HG03439 (cell line): ENCODE results near the gene NHP2.

ENCODE experiments used
- ATAC-seq: cut with Tn5 transposase; IDR thresholded peaks from one replicate; pipeline ENCODE4 v1.9.1; 2021; ENCODE audit warnings: mild to moderate bottlenecking, moderate library complexity; ENCODE audit not compliant: unreplicated experiment

NHP2 gene

DNA sequence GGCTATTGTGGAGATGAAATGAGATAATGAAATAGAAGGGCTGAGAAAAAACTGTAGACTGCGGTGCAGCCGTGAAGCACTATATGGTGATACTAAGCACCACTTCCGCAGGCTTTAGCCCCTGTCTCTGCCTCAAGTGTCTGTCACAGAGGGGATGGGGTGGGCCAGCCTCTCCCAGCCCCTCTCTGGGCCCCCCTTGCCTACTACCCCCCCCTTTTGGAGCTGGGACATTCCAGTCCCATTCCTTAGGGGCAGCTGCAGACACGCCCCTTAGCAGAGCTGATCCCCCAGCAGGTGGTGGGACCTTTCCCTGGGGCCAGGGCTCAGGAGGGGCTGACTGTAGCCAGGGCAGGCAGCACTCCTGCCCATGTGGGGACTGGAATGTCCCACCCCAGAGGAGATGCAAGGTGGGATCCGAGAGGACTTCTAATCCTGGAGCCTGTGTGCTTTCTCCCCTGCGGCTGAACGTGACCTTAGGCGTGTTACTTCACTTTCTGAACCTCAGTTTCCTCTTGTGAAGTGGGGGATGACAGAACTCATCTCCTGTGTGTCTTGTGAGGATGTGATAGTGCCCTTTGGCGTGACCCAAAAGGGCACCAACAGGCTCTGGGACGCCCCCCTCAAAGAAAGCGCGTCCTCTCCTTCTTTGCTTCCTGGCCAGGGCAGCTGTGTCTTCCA is 38.4 kb downstream of the NHP2 start:
- no peak for ATAC-seq

DNA sequence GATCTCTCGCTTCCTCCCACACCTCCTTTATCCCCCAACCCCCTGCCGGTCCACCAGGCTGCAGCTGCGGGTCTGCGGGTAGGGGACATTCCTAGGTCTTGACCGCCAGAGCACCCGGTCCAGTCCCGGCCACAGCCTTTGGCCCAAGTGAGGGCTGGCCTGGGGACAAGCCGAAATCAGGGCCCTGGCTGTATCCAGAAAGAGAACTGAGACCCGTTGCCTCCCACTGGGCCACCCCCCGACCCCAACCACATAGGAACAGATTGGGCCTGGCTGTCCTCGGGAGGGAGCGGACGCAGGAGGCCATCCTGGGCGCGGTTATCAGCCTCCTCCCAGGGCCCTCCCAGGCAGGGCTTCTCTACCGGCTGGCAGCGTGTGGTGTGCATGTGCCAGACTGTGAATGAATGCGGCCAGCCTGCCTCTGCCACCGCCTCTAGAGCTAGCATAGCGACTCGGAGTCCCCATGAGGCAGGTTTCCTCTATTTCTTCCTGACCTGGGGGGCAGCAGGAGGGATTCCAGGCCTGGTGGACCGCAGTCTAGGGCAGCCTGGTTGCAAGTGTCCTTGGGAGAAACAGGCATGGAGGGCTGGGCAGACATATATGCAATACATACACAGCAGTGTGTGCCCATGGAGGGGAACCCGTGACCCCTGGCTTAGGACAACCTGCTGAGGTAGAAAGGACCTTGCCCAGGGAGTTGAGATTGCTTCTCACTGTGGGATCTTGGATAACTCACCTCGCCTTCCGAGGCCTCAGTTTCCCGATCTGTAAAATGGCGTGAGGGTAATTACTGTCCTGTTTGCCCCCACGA is 39.2 kb downstream of the NHP2 start:
- no peak for ATAC-seq

DNA sequence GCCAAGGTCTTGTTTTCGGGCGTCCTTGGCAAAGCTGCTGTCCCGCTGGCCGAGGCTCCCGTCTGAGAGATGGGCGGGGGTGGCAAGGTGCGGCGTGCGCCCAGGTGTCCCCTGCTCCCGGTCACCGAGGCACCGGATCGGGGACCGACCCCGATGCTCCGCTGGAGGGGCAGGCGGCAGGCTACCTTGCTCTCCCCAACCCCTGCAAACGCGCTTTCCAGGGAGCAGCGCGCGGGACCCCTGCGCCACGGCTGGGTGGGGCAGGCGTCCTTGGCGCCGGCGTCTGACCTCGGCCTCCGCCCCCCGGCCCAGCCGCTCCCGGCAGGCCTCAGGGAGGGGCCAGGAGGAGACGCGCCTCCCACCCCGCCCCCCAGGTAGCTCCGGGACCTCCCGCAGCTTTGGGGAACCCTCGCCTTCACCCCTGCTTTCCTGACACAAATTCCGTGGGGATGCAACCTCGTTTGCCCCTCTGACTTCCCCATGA is 39.8 kb downstream of the NHP2 start:
- ATAC-seq, result no peak

DNA sequence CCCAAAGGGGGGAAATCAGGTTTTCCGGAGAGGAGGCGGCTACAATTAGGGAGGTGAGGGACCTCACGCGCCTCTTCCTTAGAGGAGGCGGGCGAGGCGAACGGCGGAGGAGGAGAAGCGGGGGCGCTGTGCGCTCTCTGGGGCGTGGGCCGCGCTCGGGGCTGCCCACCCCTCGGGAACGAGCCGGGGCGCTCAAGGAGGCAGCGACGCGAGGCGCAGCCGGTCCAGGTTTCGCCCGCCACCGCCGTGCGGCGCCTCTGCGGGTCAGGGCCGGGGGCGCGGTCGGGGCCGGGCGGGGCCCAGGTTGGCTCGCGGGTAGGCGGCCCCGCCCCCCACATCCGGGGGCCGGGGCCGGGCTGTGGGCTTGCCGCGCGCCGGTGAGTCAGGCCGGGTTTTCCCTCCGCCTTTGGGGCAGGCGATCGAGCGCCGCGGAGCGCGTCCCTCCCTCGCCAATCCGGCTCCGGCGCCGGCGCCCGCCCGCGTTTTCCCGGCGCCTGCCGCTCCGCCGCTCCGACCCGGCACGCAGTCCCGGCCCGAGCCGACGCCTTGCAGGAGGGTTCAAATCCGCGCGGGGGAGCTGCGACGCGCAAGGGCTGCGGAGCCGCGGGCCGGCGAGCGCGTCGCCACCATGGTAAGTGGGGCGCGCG is 40.4 kb downstream of the NHP2 start, which contains the start of gene N4BP3:
TSS of gene N4BP3 (plus strand) at position 392 of the 647 bp plus-strand sequence. CDS start 6,052 bp downstream, outside the sequence.
- peak; percentile 50 for ATAC-seq

DNA sequence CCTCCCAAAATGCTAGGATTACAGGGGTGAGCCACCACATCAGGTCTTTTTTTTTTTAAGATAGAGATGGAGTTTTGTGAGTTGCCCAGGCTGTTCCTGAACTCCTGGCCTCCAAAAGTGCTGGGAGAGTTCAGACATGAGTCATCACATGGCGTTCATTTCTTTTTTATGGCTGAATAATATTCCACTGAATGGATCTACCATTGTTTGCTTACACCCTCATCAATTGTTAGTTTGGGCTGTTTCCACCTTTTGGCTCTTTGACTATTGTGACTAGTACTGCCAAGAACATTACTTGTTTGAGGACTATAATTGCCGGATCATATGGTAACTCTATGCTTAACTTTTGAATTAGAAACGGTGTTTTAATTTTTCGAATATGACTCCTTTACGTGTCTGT is 41.1 kb downstream of the NHP2 start:
- ATAC-seq, result no peak

DNA sequence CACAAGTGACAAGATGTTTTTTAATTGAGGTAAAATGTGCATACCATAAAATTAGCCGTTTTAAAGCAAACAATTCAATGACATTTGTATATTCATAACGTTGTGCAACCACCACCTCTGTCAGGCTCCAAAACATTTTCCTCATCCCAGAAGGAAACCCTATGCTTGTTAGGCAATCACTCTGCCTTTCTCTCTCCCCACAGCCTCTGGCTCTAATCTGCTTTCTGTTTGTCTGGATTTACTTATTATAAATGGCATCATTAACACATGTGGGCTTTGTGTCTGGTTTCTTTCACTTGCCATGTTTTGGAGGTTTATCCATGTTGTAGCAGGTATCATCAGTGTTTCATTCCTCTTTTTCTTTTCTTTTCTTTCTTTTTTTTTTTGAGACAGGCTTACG is 41.8 kb downstream of the NHP2 start:
- no peak for ATAC-seq

DNA sequence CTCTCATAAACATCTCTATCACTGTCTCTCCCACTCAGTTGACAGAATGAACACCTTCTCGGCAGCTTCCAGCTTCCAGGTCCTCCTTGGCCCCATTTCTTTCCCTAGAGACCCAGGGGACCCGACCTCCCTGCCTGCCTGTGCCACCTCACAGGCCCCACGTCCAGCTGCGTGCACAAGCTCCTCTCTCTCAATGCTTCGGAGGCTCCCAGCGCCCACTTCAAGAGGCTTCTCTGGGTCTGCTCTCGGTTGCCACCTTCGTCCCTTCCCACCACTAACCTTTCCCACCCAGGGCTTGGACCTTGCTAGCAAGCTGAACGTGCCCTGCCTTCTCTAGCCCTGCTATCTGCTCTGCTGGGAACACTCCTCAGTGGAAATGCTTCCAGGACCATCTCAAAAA is 43.2 kb downstream of the NHP2 start:
- no peak for ATAC-seq

DNA sequence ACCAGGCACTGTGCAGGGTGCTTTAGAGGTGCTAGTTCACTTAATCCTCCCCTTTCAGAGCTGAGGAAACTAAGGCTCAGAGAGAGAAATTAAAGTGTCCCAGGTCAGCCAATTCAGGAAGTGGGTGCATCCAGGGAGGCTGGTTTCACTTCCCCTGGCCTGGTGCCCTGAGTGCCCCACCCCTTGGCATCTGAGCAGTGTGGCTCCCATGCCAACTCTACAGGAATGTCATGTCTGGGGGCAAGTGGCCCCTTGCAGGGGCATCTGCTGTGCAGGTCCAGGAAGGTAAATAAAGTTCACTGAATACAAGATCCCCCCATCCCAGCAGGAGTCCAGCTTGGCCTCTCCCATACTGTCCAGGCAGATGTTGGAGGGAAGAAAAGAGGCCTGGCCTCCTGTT is 44.7 kb downstream of the NHP2 start:
- ATAC-seq, result no peak

DNA sequence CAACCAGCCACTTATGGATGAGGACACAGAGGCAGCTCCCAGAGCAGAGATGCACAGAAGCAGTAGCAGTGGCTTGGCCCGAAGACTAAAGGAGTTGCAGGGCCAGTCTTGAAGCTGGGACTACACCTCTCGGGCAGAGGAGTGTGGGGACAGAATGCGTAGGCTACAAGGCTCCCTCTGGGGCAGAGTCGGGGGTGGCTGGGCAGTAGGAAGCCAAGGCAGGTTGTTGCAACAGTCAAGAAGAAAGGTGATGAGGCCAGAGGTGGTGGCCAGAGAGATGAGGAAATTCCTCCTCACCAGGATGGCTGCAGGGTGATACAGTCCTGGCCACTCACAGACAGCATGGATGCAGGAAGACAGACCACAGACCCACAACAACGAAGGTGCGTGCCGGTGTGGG is 45.2 kb downstream of the NHP2 start:
- no peak for ATAC-seq

DNA sequence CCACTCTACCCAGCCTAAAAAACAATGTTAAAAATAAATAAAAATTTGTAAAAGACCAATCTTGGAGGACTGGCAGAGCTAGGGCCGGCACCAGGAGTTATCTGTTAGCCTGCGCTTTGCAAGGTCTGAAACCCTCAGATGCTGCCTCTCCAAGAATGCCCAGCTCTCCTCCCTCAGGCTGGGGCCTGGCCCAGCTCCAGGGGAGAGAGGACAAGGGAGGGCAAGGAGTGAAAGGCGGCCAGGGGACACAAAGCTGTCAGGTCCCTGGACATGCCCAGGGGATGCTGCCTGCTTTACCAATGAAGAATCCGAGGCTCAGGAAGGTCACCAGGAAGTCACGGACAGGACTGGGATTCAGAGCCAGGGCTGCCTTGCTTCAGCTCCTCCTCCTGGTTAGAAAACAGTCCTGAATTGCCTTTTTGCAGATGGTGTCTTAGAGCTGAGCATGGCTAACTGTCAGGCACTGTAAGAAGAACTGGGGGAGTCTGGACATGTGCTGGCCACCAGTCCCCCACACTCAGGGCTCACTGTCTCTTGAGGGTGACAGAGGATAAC is 45.9 kb downstream of the NHP2 start:
- no peak for ATAC-seq

DNA sequence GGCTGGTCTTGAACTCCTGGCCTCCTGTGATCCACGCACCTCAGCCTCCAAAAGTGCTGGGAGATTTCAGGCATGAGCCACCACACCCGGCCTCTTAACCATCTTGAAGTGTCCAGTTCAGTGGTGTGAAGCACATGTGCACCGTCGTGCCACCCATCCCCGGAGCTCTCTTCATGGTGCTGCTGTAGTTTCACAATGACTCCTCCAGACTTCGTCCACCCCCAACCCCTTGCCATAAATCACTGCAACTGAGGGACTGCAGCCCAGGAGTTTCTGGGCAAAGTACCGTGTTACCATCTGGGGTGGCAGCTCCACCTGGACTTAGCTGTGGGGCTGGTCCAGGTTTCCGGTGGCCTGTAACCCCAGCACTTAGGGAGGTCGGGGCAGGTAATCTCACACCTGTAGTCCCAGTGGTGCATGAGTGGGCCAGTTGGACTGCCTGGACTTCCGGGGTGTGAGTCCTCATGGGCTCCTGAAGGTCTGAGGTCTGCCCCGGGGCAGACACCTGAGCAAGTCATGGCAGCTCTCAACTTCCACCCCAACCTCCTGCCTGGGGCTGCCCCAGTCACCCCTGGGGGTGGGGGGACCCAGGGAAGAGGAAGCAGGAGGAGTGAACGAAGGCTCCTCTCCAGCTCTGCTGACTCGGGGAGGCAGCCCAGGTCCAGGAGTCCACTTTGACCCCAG is 47.0 kb downstream of the NHP2 start:
- no peak for ATAC-seq

DNA sequence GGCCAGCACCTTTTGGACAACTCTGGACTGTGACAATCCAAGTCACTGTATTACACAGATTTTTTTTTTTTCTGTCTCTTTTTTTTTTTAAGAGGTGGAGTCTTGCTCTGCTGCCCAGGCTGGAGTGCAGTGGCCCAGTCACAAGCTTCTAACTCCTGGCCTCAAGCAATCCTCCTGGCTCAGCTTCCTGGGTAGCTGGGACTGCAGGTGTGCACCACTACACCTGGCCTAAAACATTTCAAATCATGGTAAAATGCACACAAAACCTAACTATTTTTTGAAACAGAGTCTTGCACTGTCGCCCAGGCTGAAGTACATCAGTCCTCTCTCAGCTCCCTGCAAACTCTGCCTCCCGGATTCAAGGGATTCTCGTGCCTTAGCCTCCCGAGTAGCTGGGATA is 47.6 kb downstream of the NHP2 start:
- no peak for ATAC-seq

DNA sequence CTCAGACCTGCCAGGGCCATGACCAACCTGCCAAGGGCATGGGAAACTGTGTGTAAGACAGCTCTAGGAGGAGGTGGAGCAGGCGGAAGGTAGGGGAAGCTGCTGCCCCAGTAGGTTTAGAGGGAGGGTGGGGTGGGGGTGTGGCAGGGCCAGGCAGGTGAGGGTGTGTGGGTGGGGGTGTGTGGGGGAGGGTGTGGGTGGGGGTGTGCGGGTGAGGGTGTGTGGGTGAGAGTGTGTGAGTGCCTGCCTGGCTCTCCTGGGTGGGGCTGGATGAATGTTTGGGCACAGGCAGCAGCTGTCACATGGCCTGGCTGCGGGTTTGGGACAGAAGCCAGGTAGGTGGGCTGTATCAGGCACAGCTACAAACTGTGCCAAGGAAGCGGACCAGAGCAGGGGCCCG is 49.2 kb downstream of the NHP2 start:
- ATAC-seq, result no peak

DNA sequence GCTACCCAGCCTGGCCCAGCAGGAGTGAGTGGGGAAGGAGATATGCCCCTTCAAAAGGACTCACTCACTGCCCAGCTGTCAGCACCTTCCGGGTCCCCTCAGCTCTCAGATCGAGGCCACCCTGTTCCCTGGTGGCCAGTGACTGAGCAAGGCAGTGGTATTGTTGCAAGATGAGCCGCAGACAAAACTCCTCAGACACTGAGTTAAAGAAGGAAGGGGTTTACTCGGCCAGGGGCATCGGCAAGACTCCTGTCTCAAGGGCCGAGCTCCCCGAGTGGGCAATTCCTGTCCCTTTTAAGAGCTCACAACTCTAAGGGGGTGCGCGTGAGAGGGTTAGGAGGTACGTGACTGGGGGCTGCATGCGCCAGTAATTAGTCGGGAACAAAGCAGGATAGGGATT is 50.1 kb downstream of the NHP2 start:
- no peak for ATAC-seq
